Measurements from ENCODE around the gene ADGRG1.

- TF ChIP-seq PBX3 (IDR thresholded peaks at IDR 0.05): no peak
- TF ChIP-seq CTCF (IDR thresholded peaks at IDR 0.05): no peak
- TF ChIP-seq RXRA (IDR thresholded peaks at IDR 0.05; ENCODE audit: borderline replicate concordance, low read depth): no peak
- no peak for TF ChIP-seq REST (IDR thresholded peaks at IDR 0.05; ENCODE audit: low read depth, low read length)
- no peak for TF ChIP-seq MAX (IDR thresholded peaks at IDR 0.05; ENCODE audit: low read depth)
- no peak for TF ChIP-seq SIN3A (IDR thresholded peaks at IDR 0.05; ENCODE audit: borderline replicate concordance, low read depth, low read length)
- TF ChIP-seq POLR2AphosphoS5 (IDR thresholded peaks at IDR 0.05; ENCODE audit: low read depth, low read length): no peak
- no peak for TF ChIP-seq USF2 (IDR thresholded peaks at IDR 0.05; ENCODE audit: borderline replicate concordance, low read depth, low read length)
These were observed 65.8 kb downstream of the ADGRG1 start for GRCh38 chr16:57694231-57694724.
